Astrocyte of the spinal cord (primary cell): ENCODE data around the gene SLC22A23.

Experiments
- DNase-seq: peaks from one replicate; pipeline ENCODE4 v3.0.0; 2011; ENCODE audit warnings: low read depth, low spot score
- H3K4me3 ChIP-seq: 2 replicates; pipeline ENCODE4 v1.5.1; 2011; ENCODE audit warnings: low read depth, mild to moderate bottlenecking, low read length, moderate library complexity
- CTCF ChIP-seq: IDR thresholded peaks from 2 replicates; pipeline ENCODE4 v1.5.1; 2012; ENCODE audit warnings: low read depth, mild to moderate bottlenecking, low read length, inconsistent platforms
- in situ Hi-C: cut with HindIII; loops from 2 replicates; pipeline ENCODE4 v1.10.0; 2017; ENCODE audit warnings: low sequenced_read_pairs

Gene SLC22A23

GRCh38 chr6:3415082-3415453 lies 41.8 kb downstream of the SLC22A23 start:
- in situ Hi-C loops, result no loop called here
- no peak for DNase-seq
- no peak for TF ChIP-seq CTCF
- no peak overlapping the region for H3K4me3 ChIP-seq

- in situ Hi-C loops, result no loop called here
- DNase-seq, result peak; percentile 68
- no peak overlapping the region for H3K4me3 ChIP-seq
- no peak for TF ChIP-seq CTCF
These were observed 42.3 kb downstream of the SLC22A23 start for GRCh38 chr6:3414327-3415081.

- TF ChIP-seq CTCF, result no peak
- DNase-seq, result no peak
- in situ Hi-C loops, result no loop called here
- no peak overlapping the region for H3K4me3 ChIP-seq
These were observed 43.3 kb downstream of the SLC22A23 start for GRCh38 chr6:3413592-3413991.

- in situ Hi-C loops, result no loop called here
- H3K4me3 ChIP-seq, result no peak overlapping the region
- DNase-seq, result no peak
- no peak for TF ChIP-seq CTCF
These were observed 43.9 kb downstream of the SLC22A23 start for GRCh38 chr6:3412779-3413500.

GRCh38 chr6:3411967-3412778 lies 44.7 kb downstream of the SLC22A23 start:
- TF ChIP-seq CTCF, result no peak
- no peak for DNase-seq

More at GRCh38 chr6:3411967-3412778, 44.7 kb downstream of the SLC22A23 start:
- H3K4me3 ChIP-seq, result no peak overlapping the region
- in situ Hi-C loops, result no loop called here
